ENCODE results near the gene PAWR. TPM values are rescaled to one million over a fixed set of nuclear protein-coding genes. Genes with fewer than 3 reads are reported as not detected.
A peak's percentile ranks its signal among the peaks of the same experiment; 100 is the strongest.

The PAWR gene
- total and polyA plus RNA-seq, 2 experiments from 2014 or later, result 149 to 180 TPM

DNA sequence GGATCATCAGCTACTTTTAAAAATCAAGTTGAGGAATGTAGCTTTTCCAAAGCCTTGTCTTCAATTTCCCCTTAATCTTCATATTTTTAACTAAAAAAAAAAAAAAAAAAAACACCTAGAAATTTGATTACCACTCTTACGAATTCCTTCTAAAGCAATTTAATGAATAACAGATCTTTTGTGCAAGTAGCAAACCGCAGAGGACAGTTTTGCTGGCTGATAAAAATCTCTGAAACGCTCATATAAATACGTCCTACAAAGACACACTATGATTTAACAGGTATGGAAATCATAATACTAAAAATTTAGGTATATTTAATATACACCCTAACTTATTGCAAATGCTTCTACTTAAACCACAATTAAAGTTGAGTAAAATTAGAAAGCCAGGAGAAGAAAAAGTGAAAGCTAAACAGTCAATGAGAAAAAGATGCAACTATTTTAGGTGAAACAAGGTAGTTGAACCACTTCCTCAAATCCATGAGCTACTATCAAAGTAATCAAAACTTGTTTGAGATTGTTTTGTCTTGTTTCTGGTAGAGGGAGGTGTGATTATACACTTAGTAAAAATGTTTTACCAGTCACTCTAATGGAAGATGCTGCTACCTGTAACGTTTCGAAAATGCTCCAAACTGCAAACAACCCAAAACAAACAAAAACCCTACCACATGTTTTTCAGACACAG lies 2.2 kb downstream of the PAWR start:
- H4K20me1 ChIP-seq (replicated peaks; ENCODE audit: insufficient read depth), result peaks cover 45% of the 10 kb centered on the region
- DNase-seq (ENCODE audit: low spot score) (no peak), ATAC-seq (no peak)
- Mint-ChIP-seq H3K27ac (peak overlapping the region; percentile 82), H3K27me3 (ENCODE audit: insufficient read depth, low read depth, poor library complexity) (peaks cover 8% of the 10 kb centered on the region), H3K9me3 (no peaks in the 10 kb centered on the region), H3K4me1 (peaks cover 36% of the 10 kb centered on the region), H3K36me3 (ENCODE audit: low read depth) (peaks cover 30% of the 10 kb centered on the region), H3K4me3 (peak overlapping the region; percentile 94)
- H3K4me1 ChIP-seq (ENCODE audit: insufficient read depth), result peaks cover 40% of the 10 kb centered on the region
- peak overlapping the region; percentile 83 for H3K4me2 ChIP-seq
- H3K27ac ChIP-seq (ENCODE audit: low read depth), result peak overlapping the region; percentile 20; the same call in 1 of the 2 replicates
- peaks cover 75% of the 10 kb centered on the region for H3K79me2 ChIP-seq (replicated peaks; ENCODE audit: insufficient read depth)
- peak overlapping the region; percentile 65 for H3K4me3 ChIP-seq
- no peaks in the 10 kb centered on the region for H3K9me2 ChIP-seq (ENCODE audit: insufficient read depth)
- H3F3A ChIP-seq (replicated peaks; ENCODE audit: low read depth), result peaks cover 4% of the 10 kb centered on the region; the same call in 1 of the 2 replicates
- no peaks in the 10 kb centered on the region; the same call in 1 of the 2 replicates for H3K36me3 ChIP-seq (ENCODE audit: insufficient read depth)
- H3K27me3 ChIP-seq (ENCODE audit: insufficient read depth), result no peaks in the 10 kb centered on the region
- no peak for TF ChIP-seq EZH2phosphoT487 (IDR thresholded peaks at IDR 0.05; ENCODE audit: unreplicated experiment)
- TF ChIP-seq POLR2AphosphoS5 (IDR thresholded peaks at IDR 0.05; ENCODE audit: low read depth), result no peak
- no peak for TF ChIP-seq ZNF114 (CRISPR knock-in tag; IDR thresholded peaks at IDR 0.05)
- no peak for TF ChIP-seq CREB1 (CRISPR knock-in tag; IDR thresholded peaks at IDR 0.05; ENCODE audit: low read depth)
- no peak for TF ChIP-seq ZNF331 (CRISPR knock-in tag; IDR thresholded peaks at IDR 0.05; ENCODE audit: low read depth)
- TF ChIP-seq NANOG (IDR thresholded peaks at IDR 0.05; ENCODE audit: borderline replicate concordance), result no peak
- TF ChIP-seq, protein P1, sequence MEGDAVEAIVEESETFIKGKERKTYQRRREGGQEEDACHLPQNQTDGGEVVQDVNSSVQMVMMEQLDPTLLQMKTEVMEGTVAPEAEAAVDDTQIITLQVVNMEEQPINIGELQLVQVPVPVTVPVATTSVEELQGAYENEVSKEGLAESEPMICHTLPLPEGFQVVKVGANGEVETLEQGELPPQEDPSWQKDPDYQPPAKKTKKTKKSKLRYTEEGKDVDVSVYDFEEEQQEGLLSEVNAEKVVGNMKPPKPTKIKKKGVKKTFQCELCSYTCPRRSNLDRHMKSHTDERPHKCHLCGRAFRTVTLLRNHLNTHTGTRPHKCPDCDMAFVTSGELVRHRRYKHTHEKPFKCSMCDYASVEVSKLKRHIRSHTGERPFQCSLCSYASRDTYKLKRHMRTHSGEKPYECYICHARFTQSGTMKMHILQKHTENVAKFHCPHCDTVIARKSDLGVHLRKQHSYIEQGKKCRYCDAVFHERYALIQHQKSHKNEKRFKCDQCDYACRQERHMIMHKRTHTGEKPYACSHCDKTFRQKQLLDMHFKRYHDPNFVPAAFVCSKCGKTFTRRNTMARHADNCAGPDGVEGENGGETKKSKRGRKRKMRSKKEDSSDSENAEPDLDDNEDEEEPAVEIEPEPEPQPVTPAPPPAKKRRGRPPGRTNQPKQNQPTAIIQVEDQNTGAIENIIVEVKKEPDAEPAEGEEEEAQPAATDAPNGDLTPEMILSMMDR (conservative IDR thresholded peaks at IDR 0.05; ENCODE audit: low read depth in 2 of 2), result no peak
- TF ChIP-seq ETS1 (IDR thresholded peaks at IDR 0.05), result no peak
- no peak for TF ChIP-seq JUNB (IDR thresholded peaks at IDR 0.05; ENCODE audit: unreplicated experiment)
- no peak for TF ChIP-seq STAT1 (IDR thresholded peaks at IDR 0.05; ENCODE audit: unreplicated experiment)
- TF ChIP-seq ZNF462 (CRISPR knock-in tag; IDR thresholded peaks at IDR 0.05), result no peak
- TF ChIP-seq, protein P2, sequence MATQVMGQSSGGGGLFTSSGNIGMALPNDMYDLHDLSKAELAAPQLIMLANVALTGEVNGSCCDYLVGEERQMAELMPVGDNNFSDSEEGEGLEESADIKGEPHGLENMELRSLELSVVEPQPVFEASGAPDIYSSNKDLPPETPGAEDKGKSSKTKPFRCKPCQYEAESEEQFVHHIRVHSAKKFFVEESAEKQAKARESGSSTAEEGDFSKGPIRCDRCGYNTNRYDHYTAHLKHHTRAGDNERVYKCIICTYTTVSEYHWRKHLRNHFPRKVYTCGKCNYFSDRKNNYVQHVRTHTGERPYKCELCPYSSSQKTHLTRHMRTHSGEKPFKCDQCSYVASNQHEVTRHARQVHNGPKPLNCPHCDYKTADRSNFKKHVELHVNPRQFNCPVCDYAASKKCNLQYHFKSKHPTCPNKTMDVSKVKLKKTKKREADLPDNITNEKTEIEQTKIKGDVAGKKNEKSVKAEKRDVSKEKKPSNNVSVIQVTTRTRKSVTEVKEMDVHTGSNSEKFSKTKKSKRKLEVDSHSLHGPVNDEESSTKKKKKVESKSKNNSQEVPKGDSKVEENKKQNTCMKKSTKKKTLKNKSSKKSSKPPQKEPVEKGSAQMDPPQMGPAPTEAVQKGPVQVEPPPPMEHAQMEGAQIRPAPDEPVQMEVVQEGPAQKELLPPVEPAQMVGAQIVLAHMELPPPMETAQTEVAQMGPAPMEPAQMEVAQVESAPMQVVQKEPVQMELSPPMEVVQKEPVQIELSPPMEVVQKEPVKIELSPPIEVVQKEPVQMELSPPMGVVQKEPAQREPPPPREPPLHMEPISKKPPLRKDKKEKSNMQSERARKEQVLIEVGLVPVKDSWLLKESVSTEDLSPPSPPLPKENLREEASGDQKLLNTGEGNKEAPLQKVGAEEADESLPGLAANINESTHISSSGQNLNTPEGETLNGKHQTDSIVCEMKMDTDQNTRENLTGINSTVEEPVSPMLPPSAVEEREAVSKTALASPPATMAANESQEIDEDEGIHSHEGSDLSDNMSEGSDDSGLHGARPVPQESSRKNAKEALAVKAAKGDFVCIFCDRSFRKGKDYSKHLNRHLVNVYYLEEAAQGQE (IDR thresholded peaks at IDR 0.05; ENCODE audit: unreplicated experiment), result no peak
- no peak for TF ChIP-seq EZH2 (IDR thresholded peaks at IDR 0.05; ENCODE audit: low read depth, unreplicated experiment)
- H2AFZ ChIP-seq, result no peak overlapping the region
